Common myeloid progenitor, CD34-positive (primary cell): Measurements from ENCODE around the gene OSCP1.

Experiments used
- CTCF ChIA-PET: fragments of 350-600 bp; sonication (Branson Sonifier 250); formaldehyde crosslinking; loops from one replicate; lab custom pipeline; 2021; ENCODE audit warnings: antibody characterized with exemption; lab: Charles Lee
- POLR2A ChIA-PET: fragments of 350-600 bp; sonication (Branson Sonifier 250); formaldehyde crosslinking; loops from one replicate; lab custom pipeline; 2021; ENCODE audit warnings: antibody characterized with exemption; lab: Charles Lee
- DNase-seq, 3 donors: peaks; one replicate each; pipeline versions ENCODE4 v3.0.0 to v3.0.0-alpha.2; 2013
- H3K27ac ChIP-seq, 2 experiments: 1 replicate in 1 of 2; 2 replicates in 1 of 2; pipeline ENCODE4 v1.7.0; 2013; ENCODE audit warnings: inconsistent platforms in 2 of 2, low read length in 2 of 2, mild to moderate bottlenecking in 2 of 2, low read depth in 1 of 2, moderate library complexity in 1 of 2; ENCODE audit not compliant: severe bottlenecking in 2 of 2, insufficient read depth in 1 of 2, poor library complexity in 1 of 2
- H3K27me3 ChIP-seq, 5 experiments: replicated peaks in 2 of 5; 1 replicate in 3 of 5; 2 replicates in 2 of 5; pipeline versions ENCODE4 v1.6.1 to v1.7.0; 2013; ENCODE audit warnings: low read length in 4 of 5, mild to moderate bottlenecking in 2 of 5, moderate library complexity in 2 of 5, inconsistent platforms in 1 of 5; ENCODE audit not compliant: insufficient read depth in 5 of 5, control insufficient read depth in 4 of 5
- H3K36me3 ChIP-seq, 4 experiments: 1 replicate in 2 of 4; 2 replicates in 2 of 4; pipeline versions ENCODE4 v1.6.1 to v1.7.0; 2013; ENCODE audit warnings: low read length in 3 of 4, control low read depth in 1 of 4, mild to moderate bottlenecking in 1 of 4; ENCODE audit not compliant: control insufficient read depth in 4 of 4, insufficient read depth in 4 of 4
- H3K4me1 ChIP-seq, 4 experiments: 1 replicate in 3 of 4; 2 replicates in 1 of 4; pipeline versions ENCODE4 v1.6.1 to v1.7.1; 2013; ENCODE audit warnings: low read length in 3 of 4, mild to moderate bottlenecking in 3 of 4, control low read depth in 1 of 4, inconsistent platforms in 1 of 4, moderate library complexity in 1 of 4; ENCODE audit not compliant: control insufficient read depth in 4 of 4, insufficient read depth in 4 of 4; ENCODE audit errors: control extremely low read depth in 1 of 4
- H3K4me3 ChIP-seq, 7 experiments: 1 replicate in 4 of 7; 2 replicates in 3 of 7; pipeline versions ENCODE4 v1.5.1 to v1.7.0; 2013; ENCODE audit warnings: mild to moderate bottlenecking in 7 of 7, low read length in 6 of 7, moderate library complexity in 6 of 7, inconsistent platforms in 2 of 7, low read depth in 2 of 7, control low read depth in 1 of 7; ENCODE audit not compliant: insufficient read depth in 4 of 7, control insufficient read depth in 1 of 7; ENCODE audit errors: extremely low read depth in 1 of 7
- H3K9me3 ChIP-seq, 5 experiments: 1 replicate in 4 of 5; 2 replicates in 1 of 5; pipeline versions ENCODE4 v1.6.1 to v1.7.1; 2013; ENCODE audit warnings: low read length in 4 of 5, mild to moderate bottlenecking in 2 of 5, inconsistent platforms in 1 of 5, low read depth in 1 of 5, moderate library complexity in 1 of 5; ENCODE audit not compliant: control insufficient read depth in 4 of 5, insufficient read depth in 2 of 5; ENCODE audit errors: control extremely low read depth in 1 of 5
- WGBS: methylation state at CpG from one replicate; pipeline ENCODE4 v1.1.5; 2013; ENCODE audit not compliant: insufficient coverage; 5-methylcytosine and 5-hydroxymethylcytosine counted together

The OSCP1 gene

GRCh38 chr1:36440646-36441045, 9.6 kb downstream of the OSCP1 start:
- ChIA-PET CTCF (no interaction called here), POLR2A (no interaction called here)
- 95% methylated on average over 3 of the region's 3 CpGs for WGBS
- Histone ChIP-seq H3K27ac (no peak overlapping the region), H3K27me3 (no peaks in the 10 kb centered on the region), H3K4me3 (no peak overlapping the region), H3K36me3 (no peaks in the 10 kb centered on the region), H3K4me1 (no peaks in the 10 kb centered on the region), H3K9me3 (no peaks in the 10 kb centered on the region)
- DNase-seq = no peak

GRCh38 chr1:36440044-36440443, 10.2 kb downstream of the OSCP1 start:
- DNase-seq = no peak
- H3K27me3 ChIP-seq = no peaks in the 10 kb centered on the region

GRCh38 chr1:36438715-36439114, 11.5 kb downstream of the OSCP1 start:
- WGBS = 93% methylated on average over 3 of the region's 4 CpGs
- H3K27me3 ChIP-seq = no peaks in the 10 kb centered on the region
- CTCF ChIA-PET = interaction anchor here (0.5 to 1.7 kb wide), 3 partner anchors 17 to 96 kb away, joined by 3 to 5 read pairs (median 3); no protein-coding TSS in a partner anchor
- H3K36me3 ChIP-seq = no peaks in the 10 kb centered on the region
- no peaks in the 10 kb centered on the region for H3K9me3 ChIP-seq
- no peaks in the 10 kb centered on the region for H3K4me1 ChIP-seq
- H3K4me3 ChIP-seq = no peak overlapping the region
- POLR2A ChIA-PET = no interaction called here
- H3K27ac ChIP-seq = no peak overlapping the region
- no peak for DNase-seq

More at GRCh38 chr1:36440044-36440443, 10.2 kb downstream of the OSCP1 start:
- WGBS = 80% methylated on average over 3 of the region's 3 CpGs
- no peaks in the 10 kb centered on the region for H3K4me1 ChIP-seq
- ChIA-PET POLR2A (no interaction called here), CTCF (no interaction called here)
- no peak overlapping the region for H3K27ac ChIP-seq
- no peak overlapping the region for H3K4me3 ChIP-seq
- H3K9me3 ChIP-seq = no peaks in the 10 kb centered on the region
- no peaks in the 10 kb centered on the region for H3K36me3 ChIP-seq

GRCh38 chr1:36436821-36437220, 13.4 kb downstream of the OSCP1 start:
- POLR2A ChIA-PET = no interaction called here

GRCh38 chr1:36433102-36433501, 17.1 kb downstream of the OSCP1 start:
- Histone ChIP-seq H3K4me3 (no peak overlapping the region), H3K27ac (no peak overlapping the region), H3K36me3 (peaks cover 0 to 4% (median 0%) of the 10 kb centered on the region in 4 experiments), H3K4me1 (no peaks in the 10 kb centered on the region), H3K9me3 (no peaks in the 10 kb centered on the region), H3K27me3 (no peaks in the 10 kb centered on the region)
- DNase-seq = no peak
- POLR2A ChIA-PET = no interaction called here
- 82% methylated on average over 1 of the region's 1 CpG for WGBS
- CTCF ChIA-PET = no interaction called here

More at GRCh38 chr1:36436821-36437220, 13.4 kb downstream of the OSCP1 start:
- DNase-seq = no peak
- Histone ChIP-seq H3K27ac (no peak overlapping the region), H3K4me1 (no peaks in the 10 kb centered on the region), H3K27me3 (no peaks in the 10 kb centered on the region), H3K9me3 (no peaks in the 10 kb centered on the region), H3K4me3 (no peak overlapping the region), H3K36me3 (no peaks in the 10 kb centered on the region)
- 100% methylated on average over 1 of the region's 1 CpG for WGBS
- CTCF ChIA-PET = interaction anchor here (0.6 kb wide), 1 partner anchor 31 kb away, joined by 3 read pairs; no protein-coding TSS in a partner anchor

GRCh38 chr1:36432616-36433015, 17.6 kb downstream of the OSCP1 start:
- Histone ChIP-seq H3K36me3 (peaks cover 0 to 4% (median 0%) of the 10 kb centered on the region in 4 experiments), H3K27me3 (no peaks in the 10 kb centered on the region), H3K27ac (no peak overlapping the region), H3K4me1 (no peaks in the 10 kb centered on the region), H3K4me3 (no peak overlapping the region), H3K9me3 (no peaks in the 10 kb centered on the region)
- POLR2A ChIA-PET = no interaction called here
- no peak for DNase-seq
- CTCF ChIA-PET = no interaction called here
- 88% methylated on average over 2 of the region's 4 CpGs for WGBS

GRCh38 chr1:36425791-36426190, 24.5 kb downstream of the OSCP1 start:
- no peak for DNase-seq
- Histone ChIP-seq H3K27ac (no peak overlapping the region), H3K27me3 (no peaks in the 10 kb centered on the region), H3K4me1 (peaks cover 0 to under 1% (median 0%) of the 10 kb centered on the region in 4 experiments), H3K36me3 (peaks cover 0 to 6% (median 2%) of the 10 kb centered on the region in 4 experiments), H3K9me3 (no peaks in the 10 kb centered on the region), H3K4me3 (no peak overlapping the region)
- ChIA-PET CTCF (interaction anchor here (1.0 to 6.5 kb wide), 2 partner anchors 72 to 83 kb away, joined by 3 to 72 read pairs; no protein-coding TSS in a partner anchor), POLR2A (no interaction called here)
- 94% methylated on average over 4 of the region's 4 CpGs for WGBS
